NCI-H524 treated with DMSO at 0.1 percent for 48 hours (cell line): ENCODE results near the gene STEAP1.
A peak's percentile ranks its signal among the peaks of the same experiment; 100 is the strongest.

ENCODE experiments used
- DNase-seq: peaks from one replicate; lab custom pipeline; 2025; lab: John Stamatoyannopoulos, UW

STEAP1 gene

DNA sequence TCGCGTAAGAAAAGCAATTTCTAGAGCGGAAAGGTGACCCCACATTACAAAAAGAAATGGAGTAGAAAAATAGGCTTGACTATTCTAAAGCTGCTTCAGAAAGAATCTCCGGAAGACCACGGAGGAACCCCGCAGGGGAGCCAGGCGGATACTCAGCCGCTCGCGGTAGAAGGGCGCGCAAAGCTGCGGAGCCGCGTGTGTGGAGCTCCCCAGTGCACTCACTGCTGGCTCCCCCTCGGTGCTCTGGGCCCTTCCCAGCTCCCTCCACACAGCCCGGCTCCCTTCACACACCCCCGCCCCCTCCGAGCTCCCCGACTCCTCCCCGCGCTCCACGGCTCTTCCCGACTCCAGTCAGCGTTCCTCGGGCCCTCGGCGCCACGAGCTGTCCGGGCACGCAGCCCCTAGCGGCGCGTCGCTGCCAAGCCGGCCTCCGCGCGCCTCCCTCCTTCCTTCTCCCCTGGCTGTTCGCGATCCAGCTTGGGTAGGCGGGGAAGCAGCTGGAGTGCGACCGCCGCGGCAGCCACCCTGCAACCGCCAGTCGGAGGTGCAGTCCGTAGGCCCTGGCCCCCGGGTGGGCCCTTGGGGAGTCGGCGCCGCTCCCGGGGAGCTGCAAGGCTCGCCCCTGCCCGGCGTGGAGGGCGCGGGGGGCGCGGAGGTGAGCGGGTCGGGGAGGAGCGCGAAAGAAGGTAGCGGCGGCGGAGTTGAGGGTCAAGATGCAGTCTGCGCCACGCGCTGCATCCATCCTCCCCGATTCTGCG is 57.3 kb downstream of the STEAP1 start, which contains the start of gene STEAP2:
TSS of gene STEAP2 (plus strand) at position 350 of the 758 bp plus-strand sequence. CDS start 13,343 bp downstream, outside the sequence.
- DNase-seq = peak; percentile 61

DNA sequence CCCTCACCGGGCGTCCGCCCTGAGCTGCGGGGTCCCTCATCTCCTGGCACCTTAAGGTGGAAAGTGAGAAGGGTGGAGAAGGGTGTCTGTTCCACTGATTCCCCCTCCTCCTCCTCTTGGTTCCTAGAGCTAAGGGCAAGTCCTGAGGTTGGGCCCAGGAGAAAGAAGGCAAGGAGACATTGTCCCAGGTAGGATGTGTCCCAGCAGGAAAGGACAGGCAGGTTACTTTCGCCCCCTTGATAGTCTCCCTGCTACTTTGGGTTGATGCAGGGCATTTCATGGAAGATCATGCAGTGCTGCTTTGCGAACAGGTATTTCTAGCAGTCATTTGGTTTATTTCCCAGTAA is 57.9 kb downstream of the STEAP1 start:
- DNase-seq = no peak

DNA sequence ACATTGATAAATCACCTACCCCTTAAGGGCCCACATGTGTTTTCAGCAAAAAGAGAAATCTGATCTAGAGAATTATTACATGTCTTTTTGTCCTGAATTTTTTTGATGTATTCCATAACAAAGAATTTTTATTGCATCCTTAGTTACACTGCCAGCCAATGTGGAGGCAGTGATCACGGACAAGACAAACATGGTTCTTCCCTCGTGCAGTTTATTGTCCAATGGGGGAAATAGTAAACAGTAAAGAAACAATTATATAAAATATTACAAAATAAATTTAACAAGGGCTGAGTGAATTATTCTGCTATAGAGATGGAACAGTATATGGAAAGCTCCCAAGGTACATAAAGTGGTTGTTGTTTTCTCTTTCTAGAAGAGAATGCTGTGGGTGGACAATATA is 59.3 kb downstream of the STEAP1 start:
- DNase-seq = no peak
